LNCaP clone FGC (cell line): ENCODE measurements around the gene PPA2.
"Not testable (repeated sequence)": the region's sequence is repeated elsewhere in the genome, so short reads cannot be mapped to it uniquely, and the experiment has no call there.

Experiments
- DNase-seq: peaks from one replicate; pipeline ENCODE4 v3.0.0-alpha.2; 2011; ENCODE audit warnings: low read depth
- H3K4me3 ChIP-seq: 2 replicates; pipeline ENCODE4 v1.5.1; 2011; ENCODE audit warnings: mild to moderate bottlenecking, low read depth, low read length, control low read depth
- CTCF ChIP-seq: IDR thresholded peaks from 2 replicates; pipeline ENCODE4 v1.5.1; 2012; ENCODE audit warnings: mild to moderate bottlenecking; ENCODE audit not compliant: control insufficient read depth, insufficient read depth; ENCODE audit errors: extremely low read depth

Gene PPA2

GRCh38 chr4:105461221-105461620 is 12.6 kb downstream of the PPA2 start:
- TF ChIP-seq CTCF, result no peak
- no peak for DNase-seq

GRCh38 chr4:105460306-105460705 is 13.6 kb downstream of the PPA2 start:
- no peak overlapping the region for H3K4me3 ChIP-seq
- no peak for DNase-seq
- no peak for TF ChIP-seq CTCF

More at GRCh38 chr4:105461221-105461620, 12.6 kb downstream of the PPA2 start:
- no peak overlapping the region for H3K4me3 ChIP-seq

- DNase-seq, H3K4me3 ChIP-seq: not testable (repeated sequence)
Measured at GRCh38 chr4:105458541-105458940, 15.3 kb downstream of the PPA2 start.

GRCh38 chr4:105458001-105458400 is 15.9 kb downstream of the PPA2 start:
- no peak for DNase-seq
- TF ChIP-seq CTCF, result no peak
- H3K4me3 ChIP-seq, result no peak overlapping the region

GRCh38 chr4:105455998-105456397 is 17.9 kb downstream of the PPA2 start:
- no peak for TF ChIP-seq CTCF
- no peak overlapping the region for H3K4me3 ChIP-seq
- no peak for DNase-seq

- TF ChIP-seq CTCF, result no peak
- DNase-seq, result no peak
Measured at GRCh38 chr4:105455182-105455581, 18.7 kb downstream of the PPA2 start.

GRCh38 chr4:105453550-105454205 is 20.2 kb downstream of the PPA2 start:
- no peak for DNase-seq
- no peak for TF ChIP-seq CTCF
- no peak overlapping the region for H3K4me3 ChIP-seq

More at GRCh38 chr4:105455182-105455581, 18.7 kb downstream of the PPA2 start:
- H3K4me3 ChIP-seq, result no peak overlapping the region
